Stimulated activated CD8-positive, alpha-beta memory T cell treated with anti-CD3 and anti-CD28 coated beads, Interleukin-4, amount 100 ng/mL, for 4 hours (primary cell): Measurements from ENCODE around the gene CGNL1.

Experiments used
- DNase-seq, 2 donors: peaks; one replicate each; pipeline ENCODE4 v3.0.0-alpha.2; 2020; ENCODE audit warnings: low read depth in 2 of 2, low spot score in 1 of 2

The CGNL1 gene

DNA sequence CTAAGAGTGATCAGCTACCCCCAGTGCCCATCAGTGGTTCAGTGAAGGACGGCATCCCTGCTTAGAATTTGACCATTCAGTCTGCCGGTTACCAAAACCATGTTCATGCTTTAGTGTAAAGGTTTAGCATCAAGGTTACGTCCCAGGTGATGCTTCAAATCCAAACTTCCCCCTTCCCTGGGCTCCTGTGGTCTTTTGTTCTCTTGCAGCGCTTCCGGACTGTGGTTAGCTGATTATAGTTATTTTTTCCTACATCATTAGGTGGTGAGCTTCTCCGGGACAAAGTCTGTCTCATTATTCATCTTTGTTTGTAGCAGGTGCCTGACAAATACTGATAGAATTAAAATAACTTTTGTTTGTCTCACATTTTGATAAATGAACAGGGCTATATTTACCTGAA, 187.1 kb downstream of the CGNL1 start:
- no peak for DNase-seq

DNA sequence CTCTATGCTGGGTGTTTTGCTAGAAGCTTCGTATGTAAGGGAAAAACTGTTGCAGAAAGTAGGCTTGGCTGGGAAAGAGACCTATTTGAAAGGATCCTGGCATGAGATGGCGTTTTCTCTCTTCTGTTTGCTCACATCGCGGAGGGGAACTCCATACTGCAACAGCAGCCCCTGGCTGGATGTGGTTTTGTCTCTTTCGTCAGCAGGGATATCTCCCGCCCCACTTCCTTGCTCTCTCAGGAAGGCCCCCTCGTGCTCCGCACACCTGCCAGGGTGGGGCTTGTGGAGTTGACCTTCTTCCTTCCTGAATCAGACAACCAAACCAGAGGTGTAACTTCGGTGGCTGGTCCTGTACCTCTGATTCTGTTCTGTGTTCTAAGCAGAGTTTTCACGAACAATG, 189.0 kb downstream of the CGNL1 start:
- no peak for DNase-seq

DNA sequence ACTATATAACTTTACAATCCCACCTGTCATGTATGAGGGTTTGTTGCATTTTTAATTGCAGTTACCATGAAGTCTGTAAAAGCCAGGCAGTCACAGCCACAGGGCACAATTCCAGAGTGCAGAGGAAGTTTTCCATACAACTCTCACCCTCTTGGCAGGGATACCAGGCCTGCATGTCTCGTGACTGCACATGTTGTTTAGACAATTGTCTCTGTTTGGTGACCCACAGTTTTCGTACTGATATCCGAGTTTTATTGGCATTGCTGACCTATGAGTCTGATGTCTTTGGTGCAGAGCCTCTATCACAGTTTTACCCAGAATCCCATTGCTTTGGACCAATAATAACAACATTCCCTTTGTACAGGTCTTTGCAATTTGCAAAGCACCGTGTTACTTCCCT, 190.5 kb downstream of the CGNL1 start:
- no peak for DNase-seq

DNA sequence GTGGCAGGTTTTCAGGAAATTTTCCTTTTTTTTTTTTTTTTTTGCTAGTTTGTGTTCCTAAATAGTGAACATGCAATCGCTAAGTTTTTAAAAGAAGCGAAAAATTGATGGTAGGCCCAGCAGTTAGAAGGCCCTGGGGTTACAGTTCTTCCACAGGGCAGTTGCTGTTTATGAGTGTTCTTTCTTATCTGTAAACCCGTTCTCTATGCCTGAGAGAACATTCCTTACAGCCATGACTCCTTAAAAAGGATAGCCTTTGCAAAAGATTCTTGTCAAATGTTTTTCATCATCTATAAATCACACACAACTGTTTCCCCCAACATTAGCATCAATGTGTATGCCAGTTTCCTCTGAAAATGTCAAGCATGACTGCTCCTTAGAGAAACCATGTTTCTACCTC, 191.6 kb downstream of the CGNL1 start:
- DNase-seq = no peak

DNA sequence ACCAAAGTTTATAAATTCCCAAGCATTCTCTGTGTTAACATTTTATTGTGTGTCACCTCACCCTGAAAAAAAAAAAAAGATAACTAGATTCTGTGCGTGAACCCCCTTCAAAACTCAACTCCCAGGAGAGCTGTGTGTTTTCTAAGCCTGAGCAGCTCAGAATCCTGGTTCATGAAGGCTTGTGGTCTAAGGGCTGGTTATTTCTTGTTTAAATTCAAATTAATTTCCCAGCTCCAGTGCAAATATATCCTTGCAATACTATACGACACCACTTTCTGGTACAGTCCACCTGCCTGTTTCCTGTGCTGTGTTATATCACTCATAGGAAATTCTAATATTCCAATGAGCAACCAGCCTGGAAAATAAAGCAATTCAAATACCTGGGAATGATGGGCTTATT, 192.0 kb downstream of the CGNL1 start:
- no peak for DNase-seq

DNA sequence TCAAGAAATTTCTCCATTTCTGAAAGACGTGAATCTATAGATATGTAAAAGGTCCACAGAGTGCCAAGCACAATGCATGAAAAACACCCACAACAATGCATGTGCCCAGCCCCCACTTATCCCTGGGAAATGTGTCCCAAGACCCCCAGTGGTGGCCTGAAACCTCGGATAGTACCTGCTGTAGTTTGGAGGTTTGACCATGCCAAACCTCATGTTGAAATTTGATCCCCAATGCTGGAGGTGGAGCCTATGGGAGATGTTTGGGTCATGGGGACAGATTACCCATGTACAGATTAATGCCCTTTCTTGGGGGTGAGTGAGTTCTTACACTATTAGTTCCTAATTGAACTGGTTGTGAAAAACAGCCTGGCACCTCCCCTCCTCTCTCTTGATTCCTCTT, 194.0 kb downstream of the CGNL1 start:
- DNase-seq = no peak

DNA sequence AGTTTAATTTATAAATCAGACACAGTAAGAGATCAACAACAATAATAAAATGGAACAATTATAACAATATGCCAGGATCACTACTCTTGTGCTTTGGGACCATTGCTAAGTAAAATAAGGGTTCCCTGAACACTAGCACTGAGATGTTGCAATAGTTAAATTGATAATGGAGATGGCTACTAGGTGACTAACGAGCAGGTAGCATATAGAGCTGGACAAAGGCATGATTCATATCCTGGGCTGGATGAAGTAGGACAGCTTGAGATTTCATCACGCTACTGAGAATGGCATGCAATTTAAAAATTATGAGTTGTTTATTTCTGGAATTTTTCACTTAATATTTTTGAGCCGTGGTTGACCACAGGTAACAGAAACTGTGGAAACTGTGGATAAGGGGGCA, 194.7 kb downstream of the CGNL1 start:
- no peak for DNase-seq

DNA sequence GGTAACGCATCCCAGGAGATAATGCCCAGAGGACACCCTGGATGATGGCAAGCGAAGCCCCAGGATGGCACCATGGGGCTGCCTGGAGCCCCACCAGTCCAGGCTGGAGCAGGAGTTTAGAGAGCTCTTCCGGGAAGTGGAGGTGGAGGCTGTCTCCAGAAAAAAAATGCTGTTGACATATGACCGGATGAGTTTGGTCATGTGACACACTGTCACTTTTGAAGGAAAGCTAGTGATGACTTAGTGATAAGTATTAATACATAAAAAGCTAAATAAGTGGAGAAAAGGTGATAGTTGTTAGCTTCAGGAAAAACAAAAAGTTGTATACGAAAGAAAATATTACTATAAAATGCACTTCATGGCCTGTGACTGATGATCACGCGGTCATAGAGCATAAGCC, 195.4 kb downstream of the CGNL1 start:
- DNase-seq = no peak

DNA sequence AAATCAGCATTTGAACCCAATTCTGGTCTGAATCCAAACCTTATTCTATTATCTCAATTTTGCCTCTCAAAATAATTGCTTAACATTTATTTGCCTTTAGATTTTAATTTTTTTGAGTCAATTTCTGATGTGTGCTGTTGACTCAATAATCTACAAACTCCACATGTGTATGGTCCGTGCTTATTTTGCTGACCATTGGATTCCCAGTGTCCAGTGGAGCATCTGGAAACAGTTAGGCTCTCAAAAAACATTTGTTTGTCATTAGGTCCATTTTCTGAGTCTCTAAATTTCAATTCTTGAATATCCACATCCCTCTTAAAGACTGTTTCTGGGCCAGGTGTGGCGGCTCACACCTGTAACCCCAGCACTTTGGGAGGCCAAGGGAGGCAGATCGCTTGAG, 196.2 kb downstream of the CGNL1 start:
- DNase-seq = no peak

DNA sequence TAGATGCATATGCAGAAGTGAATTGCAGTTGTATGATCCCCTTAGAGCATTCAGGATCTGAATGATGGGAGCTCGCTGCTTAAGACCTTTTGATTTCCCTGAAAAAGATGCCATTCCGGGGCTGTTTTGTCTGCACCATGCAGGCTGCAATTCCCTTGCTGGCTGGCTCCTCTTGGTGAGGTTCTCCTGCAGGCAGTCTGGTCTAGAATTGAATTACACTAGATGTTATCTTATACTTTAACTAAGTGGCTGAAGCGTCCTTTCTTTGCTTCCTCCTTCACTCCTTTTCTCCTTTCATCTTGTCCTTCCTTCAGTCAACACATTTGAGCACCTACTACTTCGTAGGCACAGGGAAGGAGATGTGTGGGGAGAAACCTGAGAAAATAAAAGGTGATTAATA, 196.8 kb downstream of the CGNL1 start:
- no peak for DNase-seq

DNA sequence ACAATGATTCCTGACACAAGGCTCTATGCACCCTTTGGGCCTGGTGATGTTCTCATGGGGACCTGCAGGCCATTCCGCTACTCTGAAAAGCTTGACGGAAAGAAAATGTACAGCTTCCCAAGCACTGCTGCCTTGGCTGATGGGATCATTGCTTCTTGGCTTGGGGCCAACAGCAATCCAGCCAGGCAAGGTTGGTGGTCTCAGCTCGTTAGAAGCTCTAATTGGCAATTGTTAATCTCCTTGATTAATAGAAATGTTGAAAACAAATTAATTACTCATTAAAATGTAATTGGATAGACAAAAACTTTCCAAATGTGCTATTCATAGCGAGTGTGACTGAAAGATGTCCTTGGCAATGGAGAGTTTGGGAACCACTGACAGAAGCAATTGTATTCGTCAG, 199.1 kb downstream of the CGNL1 start:
- no peak for DNase-seq

DNA sequence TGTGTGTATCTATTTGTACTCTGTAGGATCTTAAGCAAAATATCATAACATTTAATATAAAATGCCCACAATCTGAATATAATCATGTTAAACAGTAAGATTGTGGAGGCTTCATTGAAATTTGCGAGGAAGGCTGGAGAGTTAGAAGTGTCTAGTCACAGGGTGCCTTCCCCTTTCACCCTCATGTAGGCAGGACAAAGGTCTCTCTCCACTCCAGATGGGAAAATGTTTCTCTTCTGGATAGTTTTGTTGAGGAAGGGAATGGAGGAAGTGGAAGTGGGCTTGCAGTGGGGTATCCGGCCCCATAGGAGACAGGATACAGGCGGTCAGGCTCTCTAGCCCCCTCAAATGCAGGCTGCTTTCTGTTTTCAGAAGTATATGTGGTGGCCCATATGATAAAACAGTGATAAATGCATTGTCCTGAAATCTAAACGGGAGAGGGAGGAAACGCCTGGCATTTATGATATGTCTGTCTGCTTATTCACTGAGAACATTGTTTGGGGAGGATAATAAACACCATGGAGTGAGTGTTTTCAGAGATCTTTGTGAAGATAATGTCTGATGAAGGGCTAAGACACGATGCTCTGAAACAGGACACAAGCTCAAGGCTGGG, 202.1 kb downstream of the CGNL1 start:
- no peak for DNase-seq

DNA sequence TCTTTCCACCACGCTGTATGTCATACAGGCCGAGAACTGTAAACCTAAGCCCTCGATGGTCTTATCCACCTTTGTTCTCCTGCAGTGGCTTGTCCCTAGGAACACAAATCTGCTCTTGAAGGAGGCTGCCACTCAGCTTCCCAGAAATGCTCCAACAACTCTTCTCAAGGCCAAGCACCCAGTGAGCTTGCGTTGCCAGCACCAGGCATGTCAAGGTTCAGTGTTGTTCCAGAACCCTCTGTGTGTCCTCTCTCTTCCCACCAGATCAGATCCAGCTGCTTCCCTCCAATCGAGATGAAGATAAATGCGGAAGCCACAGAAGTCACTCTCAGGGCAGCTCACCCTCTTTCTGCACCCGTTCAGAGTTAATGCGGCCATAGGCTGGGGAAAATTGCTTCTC, 204.1 kb downstream of the CGNL1 start:
- DNase-seq = no peak

DNA sequence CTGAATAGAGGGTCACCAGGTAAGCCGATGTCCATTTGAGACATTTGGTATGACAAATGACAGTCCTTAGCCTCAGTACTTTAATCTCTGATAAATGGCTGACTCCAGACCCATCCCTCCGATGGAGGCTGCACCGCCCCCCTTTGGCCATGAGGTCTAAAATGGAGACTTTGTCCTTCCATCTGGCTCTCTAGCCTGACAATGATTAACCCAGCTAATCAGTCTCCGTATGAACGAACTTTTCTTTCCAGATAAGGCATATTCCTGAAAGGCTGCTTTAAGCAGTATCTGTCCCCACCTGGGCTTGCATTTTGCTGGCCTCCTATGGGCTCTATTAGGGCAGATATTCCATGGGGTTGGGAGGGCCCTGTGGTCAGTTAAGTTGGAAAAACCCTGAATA, 204.6 kb downstream of the CGNL1 start:
- no peak for DNase-seq

DNA sequence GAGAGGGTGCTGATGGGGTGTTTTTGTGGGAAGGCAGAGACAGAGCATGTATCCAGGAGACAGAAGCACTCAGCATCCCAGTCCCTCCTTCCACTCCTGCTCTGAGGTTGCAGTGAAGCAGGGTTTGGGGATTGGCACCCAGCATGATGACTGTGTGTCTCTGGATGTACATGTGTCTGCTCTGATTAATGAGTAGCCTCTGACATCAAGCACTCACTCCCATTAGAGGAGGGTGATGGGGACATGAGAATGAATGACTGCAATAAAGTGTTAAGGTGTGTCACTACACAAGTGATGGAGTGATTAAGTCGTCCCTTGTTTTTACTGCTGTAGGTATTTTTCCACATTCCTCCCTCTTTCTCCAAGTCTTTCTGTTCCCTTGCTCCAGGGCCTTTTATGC, 205.8 kb downstream of the CGNL1 start:
- DNase-seq = no peak

DNA sequence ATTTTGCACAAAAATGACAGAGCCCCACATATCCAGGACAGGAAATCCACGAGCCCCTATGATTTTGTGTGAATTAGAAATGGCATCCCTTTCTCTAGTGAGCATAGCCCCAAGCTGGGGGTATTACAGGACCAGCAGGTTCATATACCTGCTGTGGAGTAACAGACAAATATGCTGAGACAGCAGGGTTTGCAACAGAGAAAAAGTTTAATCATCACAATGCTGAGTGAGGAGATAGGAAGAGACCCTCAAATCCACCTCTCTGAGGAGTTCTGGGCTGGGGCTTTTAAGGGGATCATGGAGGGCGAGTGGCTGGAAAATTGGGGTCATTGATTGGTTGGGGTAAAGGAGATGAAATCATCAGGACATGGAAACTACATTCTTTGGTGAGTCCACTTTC, 207.0 kb downstream of the CGNL1 start:
- DNase-seq = no peak

DNA sequence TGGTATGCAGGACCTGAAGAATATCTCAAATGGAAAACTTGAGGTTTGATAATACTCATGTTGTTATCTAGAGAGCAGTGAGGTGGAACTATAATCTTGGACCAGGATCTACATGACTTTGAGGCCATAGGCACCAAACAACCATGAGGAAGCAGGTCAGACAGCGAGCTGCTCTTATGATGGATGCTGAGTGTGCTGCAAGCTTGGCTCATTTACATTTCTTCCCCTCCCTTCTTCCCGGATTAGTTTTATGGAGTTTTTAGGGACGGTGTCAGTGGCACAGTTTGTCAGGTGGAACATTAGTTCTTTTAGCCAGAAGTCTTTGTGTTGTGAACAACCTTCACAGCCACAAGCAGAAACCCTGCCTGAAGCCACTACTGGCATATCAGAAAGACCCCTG, 207.4 kb downstream of the CGNL1 start:
- DNase-seq = no peak

DNA sequence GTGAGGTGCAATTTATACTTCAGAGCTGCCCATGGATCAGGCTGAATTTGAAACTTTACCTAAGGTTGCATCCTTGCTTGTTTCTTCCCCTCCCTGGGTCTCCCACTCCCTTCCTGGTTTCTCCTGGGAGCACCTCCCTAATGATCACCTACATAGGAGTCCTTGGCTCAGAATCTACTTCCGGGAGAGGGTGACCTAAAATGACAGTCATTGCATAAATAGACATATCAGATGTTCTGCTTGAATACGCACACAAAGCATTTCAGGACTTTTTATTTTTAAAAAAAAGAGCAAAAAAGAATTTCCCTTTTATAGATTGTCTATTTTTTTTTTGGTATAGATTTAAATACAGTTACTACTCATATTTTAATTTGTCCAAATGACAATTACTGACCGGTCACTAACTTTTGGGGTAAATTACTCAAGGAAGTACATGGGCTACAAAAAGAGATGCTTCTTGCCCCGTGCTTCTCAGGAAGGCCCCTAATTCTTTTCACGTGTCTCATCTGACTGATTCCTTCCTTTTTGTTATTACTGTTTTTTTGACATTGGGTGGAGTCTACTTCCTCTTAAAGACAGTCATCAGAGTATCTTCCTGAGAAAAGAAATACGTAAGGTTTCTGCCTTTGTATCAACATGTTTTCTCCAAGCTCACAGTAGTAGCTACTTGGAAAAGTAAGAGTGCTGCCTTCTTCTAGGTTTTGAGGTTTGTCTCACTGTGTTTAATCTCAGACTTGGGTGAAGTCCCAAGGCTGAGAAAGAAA, 210.5 kb downstream of the CGNL1 start:
- no peak for DNase-seq

DNA sequence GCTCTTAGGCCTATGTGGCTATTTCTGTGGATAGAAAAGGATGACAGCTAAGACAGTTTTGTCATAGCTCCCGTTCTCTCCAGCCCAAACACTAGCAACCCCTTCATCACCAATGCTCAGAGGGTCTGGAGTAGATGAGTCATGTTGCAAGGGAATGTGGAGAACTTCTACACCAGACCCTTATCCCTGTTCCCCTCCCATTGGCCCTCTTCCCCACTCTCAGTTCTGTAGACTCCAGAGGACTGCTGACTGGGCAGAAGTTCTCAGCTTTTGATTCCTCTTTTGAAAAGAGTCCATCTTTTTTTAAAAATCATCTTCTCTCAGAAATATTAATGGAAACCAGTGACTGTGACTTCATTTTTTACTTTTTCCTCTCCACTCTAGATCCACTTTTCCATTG, 213.0 kb downstream of the CGNL1 start:
- DNase-seq = no peak

DNA sequence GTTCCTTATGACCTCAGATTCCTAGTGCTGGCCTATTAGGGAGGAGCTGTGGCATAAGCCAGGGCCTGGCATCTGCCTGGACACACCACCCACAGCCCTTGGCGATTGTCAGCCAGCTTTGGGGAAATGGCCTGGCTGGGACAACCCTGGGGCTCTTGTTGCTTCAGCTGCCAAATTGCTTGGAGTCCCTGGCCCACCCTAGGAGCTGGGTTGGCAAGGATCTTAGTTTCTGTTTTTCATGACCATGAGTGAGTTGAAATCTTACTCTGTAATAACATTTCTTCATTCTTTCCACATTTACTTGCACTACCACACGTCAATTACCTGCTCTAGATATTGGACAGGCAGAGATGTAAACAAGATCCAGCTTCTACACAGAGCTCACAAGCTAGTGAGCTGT, 213.4 kb downstream of the CGNL1 start:
- DNase-seq = no peak

DNA sequence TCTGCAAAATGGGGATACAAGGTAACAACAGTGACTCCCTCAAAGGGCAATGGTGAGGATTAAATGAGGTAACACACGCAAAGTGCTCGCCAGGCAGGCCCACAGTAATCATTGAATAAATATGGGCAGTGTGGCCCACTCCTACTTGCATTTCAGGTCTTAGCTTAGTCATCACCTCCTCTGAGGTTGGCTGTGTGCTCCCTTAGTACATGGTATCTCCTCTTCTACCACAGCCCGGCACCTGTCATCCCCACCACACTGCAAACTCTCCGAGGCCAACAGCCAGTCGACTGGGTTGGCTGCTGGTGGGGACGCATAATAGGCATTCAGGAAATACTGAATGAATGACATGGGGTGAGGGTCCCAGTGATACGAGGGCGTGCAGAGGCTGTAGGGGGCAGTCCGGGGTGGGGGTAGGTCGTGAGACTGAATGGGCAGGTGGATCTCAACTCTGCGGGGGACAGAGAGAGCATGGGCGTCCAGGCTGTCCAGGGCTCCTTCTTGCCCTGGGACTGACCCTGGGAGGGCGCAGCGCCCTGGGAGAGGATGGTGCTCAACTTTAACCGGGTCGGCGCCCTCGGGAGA, 215.0 kb downstream of the CGNL1 start:
- no peak for DNase-seq

DNA sequence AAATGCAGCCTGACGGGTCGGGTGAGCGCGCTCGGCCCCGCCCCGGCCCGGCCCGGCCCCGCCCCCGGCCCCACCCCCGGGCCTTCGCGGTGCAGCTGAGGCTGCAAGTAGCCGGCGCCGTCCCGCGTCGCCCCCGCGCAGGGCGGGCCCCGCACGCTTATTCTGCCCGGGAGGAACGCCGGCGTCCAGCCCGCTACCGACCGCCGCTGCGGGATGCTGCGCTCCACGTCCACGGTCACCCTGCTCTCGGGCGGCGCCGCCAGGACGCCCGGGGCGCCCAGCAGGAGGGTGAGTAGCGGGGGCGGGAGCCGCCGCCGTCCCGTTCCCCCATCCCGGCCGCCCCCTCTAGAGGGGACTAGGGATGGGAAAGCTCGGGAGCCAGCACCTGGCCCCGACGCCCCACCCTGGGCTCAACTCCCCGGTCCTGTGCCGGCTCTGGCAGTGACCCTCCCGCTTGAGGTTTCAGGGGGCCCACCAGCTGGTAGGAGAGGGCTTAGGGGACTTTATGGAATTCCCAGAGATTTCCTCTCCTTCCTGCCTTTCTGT, 215.6 kb downstream of the CGNL1 start, which contains the start of gene MYZAP:
Gene MYZAP, plus strand, starts transcription at position 83 of the 546 bp plus-strand sequence. Its CDS starts 131 bp downstream, at position 214.
- no peak for DNase-seq
